Muscle of leg (tissue), 11 donors: Measurements from ENCODE around the gene MROH2A. TPM values are rescaled to one million over a fixed set of nuclear protein-coding genes. Genes with fewer than 3 reads are reported as not detected.

ENCODE experiments used
- DNase-seq: peaks from one replicate; pipeline ENCODE4 v3.0.0; 2013
- H3K27ac ChIP-seq: one replicate; pipeline ENCODE4 v1.5.1; 2013; ENCODE audit warnings: mild to moderate bottlenecking, low read length, control low read depth
- H3K27me3 ChIP-seq: one replicate; pipeline ENCODE4 v1.6.1; 2013; ENCODE audit warnings: low read length; ENCODE audit not compliant: control insufficient read depth, insufficient read depth
- H3K36me3 ChIP-seq: one replicate; pipeline ENCODE4 v1.6.1; 2013; ENCODE audit warnings: low read length; ENCODE audit not compliant: control insufficient read depth, insufficient read depth
- H3K4me1 ChIP-seq: one replicate; pipeline ENCODE4 v1.6.1; 2013; ENCODE audit warnings: low read length; ENCODE audit not compliant: control insufficient read depth, insufficient read depth
- H3K4me3 ChIP-seq: one replicate; pipeline ENCODE4 v1.5.1; 2013; ENCODE audit warnings: low read length, control low read depth
- H3K9me3 ChIP-seq: replicated peaks from 2 replicates; pipeline ENCODE4 v1.6.1; 2013; ENCODE audit warnings: low read depth, low read length; ENCODE audit not compliant: control insufficient read depth
- WGBS: methylation state at CpG from one replicate; pipeline ENCODE4 v1.1.5; 2013; ENCODE audit warnings: missing lambda C conversion rate; ENCODE audit not compliant: insufficient coverage; 5-methylcytosine and 5-hydroxymethylcytosine counted together
- polyA plus RNA-seq, 8 donors: library from polyadenylated mRNA; unstranded; fragments of 120-200 nt; gene quantifications; one replicate each; pipeline versions ENCODE4 v1.2.1 to v1.2.3, GENCODE V29; 2013; ENCODE audit warnings: inconsistent platforms in 1 of 8, low replicate concordance in 1 of 8; ENCODE audit not compliant: insufficient read length in 8 of 8, insufficient read depth in 1 of 8
- total RNA-seq: library from RNA; stranded (reverse); fragments of 120-200 nt; gene quantifications from one replicate; pipeline ENCODE4 v1.2.4, GENCODE V29; 2013

The MROH2A gene
- total and polyA plus RNA-seq, 9 donors: not detected

GRCh38 chr2:233811732-233812131 lies 33.6 kb downstream of the MROH2A start:
- 90% methylated on average over 6 of the region's 8 CpGs for WGBS
- DNase-seq: no peak
- H3K27ac ChIP-seq: no peak overlapping the region
- peaks cover 7% of the 10 kb centered on the region for H3K27me3 ChIP-seq
- H3K4me3 ChIP-seq: no peak overlapping the region
- H3K4me1 ChIP-seq: no peaks in the 10 kb centered on the region
- H3K9me3 ChIP-seq: no peaks in the 10 kb centered on the region
- H3K36me3 ChIP-seq: no peaks in the 10 kb centered on the region

GRCh38 chr2:233813236-233814055 lies 35.3 kb downstream of the MROH2A start:
- no peaks in the 10 kb centered on the region for H3K4me1 ChIP-seq
- H3K36me3 ChIP-seq: no peaks in the 10 kb centered on the region
- peaks cover 5% of the 10 kb centered on the region for H3K27me3 ChIP-seq
- H3K4me3 ChIP-seq: no peak overlapping the region
- no peak overlapping the region for H3K27ac ChIP-seq
- no peak for DNase-seq
- no peaks in the 10 kb centered on the region for H3K9me3 ChIP-seq
- 83% methylated on average over 1 of the region's 3 CpGs for WGBS

- 80% methylated on average over 1 of the region's 2 CpGs for WGBS
- no peaks in the 10 kb centered on the region for H3K4me1 ChIP-seq
- no peaks in the 10 kb centered on the region for H3K9me3 ChIP-seq
- peaks cover 2% of the 10 kb centered on the region for H3K27me3 ChIP-seq
- H3K27ac ChIP-seq: no peak overlapping the region
- H3K36me3 ChIP-seq: no peaks in the 10 kb centered on the region
- no peak for DNase-seq
- H3K4me3 ChIP-seq: no peak overlapping the region
These were observed 36.1 kb downstream of the MROH2A start for GRCh38 chr2:233814056-233814835.

GRCh38 chr2:233815861-233816260 lies 37.7 kb downstream of the MROH2A start:
- Histone ChIP-seq H3K9me3 (no peaks in the 10 kb centered on the region), H3K27ac (no peak overlapping the region), H3K27me3 (no peaks in the 10 kb centered on the region), H3K36me3 (no peaks in the 10 kb centered on the region), H3K4me1 (no peaks in the 10 kb centered on the region), H3K4me3 (no peak overlapping the region)
- DNase-seq: no peak
- no CpG with 5 or more reads among the region's 6 CpGs for WGBS

- Histone ChIP-seq H3K36me3 (no peaks in the 10 kb centered on the region), H3K27me3 (no peaks in the 10 kb centered on the region), H3K4me1 (no peaks in the 10 kb centered on the region), H3K4me3 (no peak overlapping the region), H3K9me3 (no peaks in the 10 kb centered on the region), H3K27ac (no peak overlapping the region)
- 60% methylated on average over 2 of the region's 2 CpGs for WGBS
- no peak for DNase-seq
These were observed 38.2 kb downstream of the MROH2A start for GRCh38 chr2:233816334-233816733.

GRCh38 chr2:233816771-233817170 lies 38.6 kb downstream of the MROH2A start:
- Histone ChIP-seq H3K9me3 (no peaks in the 10 kb centered on the region), H3K4me3 (no peak overlapping the region), H3K27me3 (no peaks in the 10 kb centered on the region), H3K4me1 (no peaks in the 10 kb centered on the region), H3K36me3 (no peaks in the 10 kb centered on the region), H3K27ac (no peak overlapping the region)
- DNase-seq: no peak
- 80% methylated on average over 1 of the region's 4 CpGs for WGBS

GRCh38 chr2:233817361-233817911 lies 39.3 kb downstream of the MROH2A start:
- Histone ChIP-seq H3K27ac (no peak overlapping the region), H3K27me3 (no peaks in the 10 kb centered on the region), H3K4me1 (no peaks in the 10 kb centered on the region), H3K4me3 (no peak overlapping the region), H3K9me3 (no peaks in the 10 kb centered on the region), H3K36me3 (no peaks in the 10 kb centered on the region)
- no peak for DNase-seq
- 68% methylated on average over 3 of the region's 3 CpGs for WGBS

GRCh38 chr2:233817995-233818638 lies 40.0 kb downstream of the MROH2A start:
- DNase-seq: no peak
- Histone ChIP-seq H3K4me1 (no peaks in the 10 kb centered on the region), H3K9me3 (no peaks in the 10 kb centered on the region), H3K36me3 (no peaks in the 10 kb centered on the region), H3K4me3 (no peak overlapping the region), H3K27me3 (no peaks in the 10 kb centered on the region), H3K27ac (no peak overlapping the region)
- WGBS: 89% methylated on average over 11 of the region's 11 CpGs

- Histone ChIP-seq H3K36me3 (no peaks in the 10 kb centered on the region), H3K4me3 (no peak overlapping the region), H3K27ac (no peak overlapping the region), H3K9me3 (no peaks in the 10 kb centered on the region), H3K27me3 (no peaks in the 10 kb centered on the region), H3K4me1 (no peaks in the 10 kb centered on the region)
- WGBS: 72% methylated on average over 11 of the region's 17 CpGs
- DNase-seq: no peak
These were observed 40.8 kb downstream of the MROH2A start for GRCh38 chr2:233818639-233819621.
